NCI-H2227 (cell line): ENCODE measurements around the gene VTA1.
"Not testable (repeated sequence)": the region's sequence is repeated elsewhere in the genome, so short reads cannot be mapped to it uniquely, and the experiment has no call there.

Experiments used
- DNase-seq: peaks from one replicate; lab custom pipeline; 2025; ENCODE audit not compliant: unreplicated experiment; lab: John Stamatoyannopoulos, UW

VTA1 gene

DNA sequence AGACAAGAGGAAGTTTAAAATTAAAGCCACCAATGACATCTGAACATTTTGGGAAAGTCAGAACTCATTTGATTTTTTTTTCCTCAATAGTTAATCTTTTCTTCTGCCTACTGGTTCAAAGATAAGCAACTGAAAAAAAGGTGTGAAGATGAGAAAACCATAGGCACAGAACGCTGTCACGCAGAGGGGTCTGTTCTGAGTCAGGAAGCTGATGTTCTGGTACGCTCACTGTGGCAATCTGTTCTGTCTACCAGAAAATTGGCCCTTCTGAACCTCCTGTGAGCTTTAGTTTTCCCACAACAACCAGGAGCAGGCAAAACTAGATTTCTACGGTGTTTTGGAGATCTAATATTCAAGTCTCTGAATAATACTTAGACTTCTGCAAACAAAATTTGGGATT is 78.1 kb downstream of the VTA1 start:
- DNase-seq: no peak

DNA sequence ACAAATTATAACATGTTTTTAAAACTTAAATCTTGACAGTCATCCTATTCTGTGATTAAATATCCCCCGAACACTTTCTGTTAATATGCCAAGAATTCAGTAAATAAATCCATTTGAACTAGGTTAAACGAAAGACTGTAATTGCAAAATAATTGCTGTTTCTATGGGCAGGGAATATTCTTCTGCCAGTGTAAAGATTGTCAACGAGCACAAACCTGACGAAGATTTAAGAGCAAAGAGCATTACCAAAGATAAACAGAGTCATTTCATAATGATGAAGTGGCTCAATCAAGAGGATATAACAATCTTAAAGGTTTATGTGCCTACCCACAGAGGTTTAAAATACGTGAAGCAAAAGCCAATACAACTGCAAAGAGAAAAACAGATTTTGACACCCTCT is 78.5 kb downstream of the VTA1 start:
- no peak for DNase-seq

- no peak for DNase-seq
These were observed 79.7 kb downstream of the VTA1 start for GRCh38 chr6:142226731-142227130.

GRCh38 chr6:142229518-142230270 is 82.6 kb downstream of the VTA1 start:
- DNase-seq: not testable (repeated sequence)

- DNase-seq: peak; percentile 75
These were observed 85.4 kb downstream of the VTA1 start for GRCh38 chr6:142232206-142233044.

GRCh38 chr6:142233945-142234682 is 87.1 kb downstream of the VTA1 start:
- no peak for DNase-seq

DNA sequence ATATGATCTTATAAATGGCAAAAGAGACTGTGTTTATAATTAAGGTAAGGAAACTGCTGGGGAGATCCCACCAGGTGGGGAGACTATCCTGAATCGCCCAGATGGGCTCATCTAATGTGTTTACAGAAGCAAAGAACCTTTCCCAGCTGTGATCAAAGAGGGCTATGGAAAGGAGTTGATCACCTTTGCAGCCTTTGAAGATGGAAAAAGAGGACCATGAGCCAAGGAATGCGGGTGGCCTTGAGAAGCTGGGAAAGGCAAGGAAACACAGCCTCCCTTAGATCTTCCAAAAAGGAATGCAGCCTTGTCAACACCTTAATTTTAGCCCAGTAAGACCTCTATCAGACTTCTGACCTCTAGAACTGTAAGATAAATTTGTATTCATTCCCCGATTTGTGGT is 88.2 kb downstream of the VTA1 start:
- no peak for DNase-seq

DNA sequence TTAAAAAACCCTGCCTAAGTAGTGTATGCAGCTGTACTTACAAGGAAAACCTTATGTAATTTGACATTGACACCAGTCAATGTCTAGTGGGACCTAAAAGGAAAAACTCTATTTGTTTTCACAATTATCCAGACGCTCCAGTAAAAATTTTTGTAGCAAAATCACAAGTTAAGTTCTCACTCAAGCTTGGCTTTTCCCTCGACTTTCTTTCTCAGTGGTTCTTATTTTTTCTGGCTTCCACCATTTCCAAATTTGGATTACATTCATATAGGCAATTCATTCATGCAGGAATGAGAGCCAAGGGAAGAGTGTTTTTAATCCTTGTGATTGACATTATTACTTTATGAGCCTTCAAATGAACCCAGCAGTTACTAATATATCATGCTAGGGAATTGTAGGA is 88.7 kb downstream of the VTA1 start:
- DNase-seq: no peak

- DNase-seq: no peak
These were observed 89.6 kb downstream of the VTA1 start for GRCh38 chr6:142236691-142237090.

GRCh38 chr6:142238881-142239280 is 91.8 kb downstream of the VTA1 start:
- DNase-seq: no peak

DNA sequence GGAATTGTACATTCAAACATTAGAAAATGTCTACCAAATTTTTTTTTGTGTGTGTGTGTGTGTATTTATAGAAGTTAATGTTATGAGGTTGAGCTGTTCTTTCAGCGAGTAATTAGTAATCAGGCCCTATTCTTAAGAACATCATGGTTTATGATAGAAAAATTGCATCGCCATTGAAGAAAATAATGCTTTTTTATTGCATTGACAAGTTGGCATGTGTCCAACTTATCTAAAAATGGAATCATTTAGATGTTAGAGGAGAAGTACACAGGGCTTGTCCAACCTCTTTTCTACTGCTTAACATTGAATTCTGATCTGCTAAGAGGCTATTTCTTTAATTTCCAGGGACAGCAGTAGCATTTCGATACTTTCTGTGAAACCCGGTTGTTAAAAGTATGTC is 93.1 kb downstream of the VTA1 start:
- DNase-seq: no peak

GRCh38 chr6:142241061-142241460 is 94.0 kb downstream of the VTA1 start:
- no peak for DNase-seq

GRCh38 chr6:142242269-142242668 is 95.2 kb downstream of the VTA1 start:
- no peak for DNase-seq

DNA sequence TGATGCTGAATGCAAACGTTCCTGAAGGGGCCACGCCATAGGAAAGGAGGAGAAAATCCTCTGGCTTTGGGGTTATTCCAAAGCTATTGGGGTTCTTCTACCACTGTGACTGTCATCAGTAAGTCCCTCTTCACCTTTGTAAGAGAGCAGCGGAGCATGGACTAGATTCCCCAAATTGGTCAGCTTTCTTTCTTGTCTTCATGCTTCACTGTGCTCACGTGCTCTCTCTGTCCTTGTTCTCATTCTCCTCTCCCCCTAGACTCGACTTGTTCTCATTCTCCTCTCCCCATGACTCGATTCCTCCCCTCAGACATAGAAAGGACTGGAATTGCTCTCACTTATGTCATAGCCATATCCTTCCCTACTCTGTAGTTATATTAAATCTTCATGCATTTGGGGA is 99.9 kb downstream of the VTA1 start:
- DNase-seq: no peak

DNA sequence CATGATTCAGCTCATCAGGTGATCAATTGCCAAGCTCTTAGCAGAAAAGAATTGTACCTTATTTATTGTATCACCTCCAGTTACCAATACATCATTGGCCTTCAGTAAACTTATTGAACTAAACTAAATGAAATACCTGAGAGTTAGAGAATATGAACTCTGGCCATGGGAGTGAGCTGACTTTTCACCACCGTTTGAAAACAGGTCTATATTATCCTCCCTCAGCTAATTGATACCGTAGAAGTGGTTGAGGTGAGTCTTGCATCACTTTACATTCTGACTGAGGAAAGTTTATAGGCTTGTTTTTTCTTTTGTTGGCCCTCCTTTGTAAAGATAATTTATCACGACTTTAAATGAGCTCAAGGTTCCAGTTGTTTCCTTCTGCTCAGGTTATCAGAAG is 102.2 kb downstream of the VTA1 start:
- no peak for DNase-seq

DNA sequence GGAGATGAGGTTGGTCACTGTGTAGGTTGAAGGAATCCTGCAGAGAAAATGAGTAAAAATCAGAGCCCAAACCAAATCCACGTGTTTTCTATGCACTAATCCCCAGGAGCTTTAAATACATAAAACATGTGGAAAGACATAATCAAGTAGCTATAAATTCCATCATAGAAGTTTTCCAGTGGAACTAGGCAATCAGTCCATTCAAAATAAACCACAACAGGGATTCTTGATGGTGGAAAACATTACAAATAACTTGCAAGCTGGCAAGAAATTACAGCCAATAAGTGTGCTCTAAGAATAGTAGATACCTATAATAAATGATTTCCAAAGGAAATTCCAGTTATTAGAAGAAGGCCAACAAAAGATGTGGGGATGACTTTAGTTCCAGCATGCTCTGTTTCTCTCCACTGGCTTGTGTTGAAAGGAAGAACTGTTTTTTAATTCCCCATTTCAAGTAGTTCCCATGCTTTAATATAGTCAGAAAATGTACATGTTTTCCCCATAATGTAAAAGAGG is 104.9 kb downstream of the VTA1 start:
- no peak for DNase-seq

DNA sequence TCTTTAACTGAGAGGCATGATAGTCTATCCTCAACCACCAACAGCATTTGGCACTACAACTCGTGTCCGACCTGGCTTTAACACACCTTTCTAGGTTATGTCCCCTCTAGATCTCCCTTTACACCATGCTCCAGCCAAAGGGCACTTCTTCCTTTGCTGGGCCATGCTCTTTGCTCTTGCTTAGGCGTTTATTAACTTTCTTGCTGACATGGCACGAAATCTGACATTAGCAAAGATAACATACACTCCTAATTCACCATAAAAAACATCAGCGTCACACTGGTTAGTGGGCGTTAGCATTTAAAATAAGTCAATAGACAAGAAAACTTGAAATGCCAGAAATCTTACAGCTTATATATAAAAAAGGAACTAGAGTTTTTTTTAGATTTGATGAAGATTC is 107.5 kb downstream of the VTA1 start:
- DNase-seq: no peak

GRCh38 chr6:142255785-142256184 is 108.7 kb downstream of the VTA1 start:
- no peak for DNase-seq

DNA sequence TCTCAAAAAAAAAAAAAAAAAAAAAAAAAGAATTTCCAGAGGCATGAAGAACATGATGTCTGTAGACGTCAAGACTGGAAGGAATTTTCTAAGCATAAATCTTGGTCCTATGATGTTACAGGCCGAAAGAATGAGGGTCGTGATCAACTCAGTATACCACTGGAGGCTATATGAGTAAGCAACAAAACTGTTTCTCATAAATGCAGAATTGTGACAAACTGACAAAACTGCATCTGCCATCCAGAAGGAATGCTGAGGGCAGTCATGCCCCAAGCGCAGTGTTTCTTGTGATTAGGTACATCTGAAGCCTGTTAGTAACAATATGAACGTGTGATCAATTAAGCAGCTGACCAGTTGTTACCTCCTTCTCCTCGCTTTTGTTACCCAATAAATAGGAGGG is 111.2 kb downstream of the VTA1 start:
- no peak for DNase-seq

- no peak for DNase-seq
These were observed 111.7 kb downstream of the VTA1 start for GRCh38 chr6:142258757-142259156.

DNA sequence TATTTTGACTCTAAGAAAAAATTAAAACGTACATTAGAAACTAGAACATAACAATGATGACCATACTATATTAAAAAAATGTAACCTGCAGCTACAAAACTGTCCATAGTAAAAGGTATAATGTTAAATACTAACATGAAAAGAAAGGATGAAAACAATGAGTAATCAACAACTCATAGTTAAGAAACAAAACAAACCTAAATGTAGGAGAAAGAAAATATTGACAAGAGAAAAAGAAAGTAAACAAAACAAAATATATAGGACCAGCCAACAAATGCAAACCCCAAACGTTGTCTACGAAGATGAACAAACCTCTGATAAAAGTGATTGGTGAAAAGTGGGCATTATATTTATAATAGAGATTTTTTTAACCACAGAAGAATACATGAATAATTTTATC is 113.7 kb downstream of the VTA1 start:
- DNase-seq: no peak

GRCh38 chr6:142262231-142262630 is 115.2 kb downstream of the VTA1 start:
- DNase-seq: no peak
